HG02610 (cell line): ENCODE data around the gene CSTF2T.

Experiments used
- ATAC-seq: cut with Tn5 transposase; IDR thresholded peaks from one replicate; pipeline ENCODE4 v1.9.1; 2021; ENCODE audit warnings: mild to moderate bottlenecking, moderate library complexity; ENCODE audit not compliant: unreplicated experiment

Gene CSTF2T, protein sequence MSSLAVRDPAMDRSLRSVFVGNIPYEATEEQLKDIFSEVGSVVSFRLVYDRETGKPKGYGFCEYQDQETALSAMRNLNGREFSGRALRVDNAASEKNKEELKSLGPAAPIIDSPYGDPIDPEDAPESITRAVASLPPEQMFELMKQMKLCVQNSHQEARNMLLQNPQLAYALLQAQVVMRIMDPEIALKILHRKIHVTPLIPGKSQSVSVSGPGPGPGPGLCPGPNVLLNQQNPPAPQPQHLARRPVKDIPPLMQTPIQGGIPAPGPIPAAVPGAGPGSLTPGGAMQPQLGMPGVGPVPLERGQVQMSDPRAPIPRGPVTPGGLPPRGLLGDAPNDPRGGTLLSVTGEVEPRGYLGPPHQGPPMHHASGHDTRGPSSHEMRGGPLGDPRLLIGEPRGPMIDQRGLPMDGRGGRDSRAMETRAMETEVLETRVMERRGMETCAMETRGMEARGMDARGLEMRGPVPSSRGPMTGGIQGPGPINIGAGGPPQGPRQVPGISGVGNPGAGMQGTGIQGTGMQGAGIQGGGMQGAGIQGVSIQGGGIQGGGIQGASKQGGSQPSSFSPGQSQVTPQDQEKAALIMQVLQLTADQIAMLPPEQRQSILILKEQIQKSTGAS

DNA sequence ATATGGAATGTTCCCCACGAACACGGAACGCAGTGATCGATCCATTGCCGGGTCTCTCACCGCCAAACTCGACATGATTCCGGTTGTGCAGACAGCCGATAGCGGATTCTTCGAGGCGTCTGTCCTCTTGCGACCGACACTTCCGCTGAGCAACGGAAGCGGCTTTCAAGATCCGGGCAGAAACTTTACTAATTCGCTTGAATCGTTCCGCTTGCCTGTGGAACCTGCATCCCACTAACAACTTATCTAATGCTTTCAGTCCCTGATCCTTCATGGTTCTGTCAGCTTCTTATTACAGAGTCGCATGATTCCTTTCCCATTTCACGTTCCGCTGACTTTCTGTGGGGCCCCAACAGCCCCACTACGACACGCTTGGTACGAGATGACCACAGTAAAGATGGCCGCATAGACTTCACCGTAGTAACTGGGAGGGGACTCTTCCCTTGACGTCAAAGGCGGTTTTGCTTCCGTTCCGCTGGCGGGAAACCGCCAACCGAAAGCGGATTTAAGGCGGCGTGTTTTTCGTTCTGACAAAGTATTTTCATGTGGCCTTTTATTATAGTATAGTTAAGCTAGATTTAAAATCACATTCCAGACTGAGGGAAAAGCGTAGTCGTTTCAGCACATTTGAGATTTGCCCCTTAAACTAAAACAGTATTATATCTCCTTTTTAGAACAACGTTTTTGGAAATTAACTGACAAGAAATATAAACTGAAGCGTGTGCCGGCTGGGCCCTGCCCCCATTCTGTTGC, at the start of gene CSTF2T:
CSTF2T (minus strand) TSS at position 121 of the 753 bp plus-strand sequence; CDS start at position 75, 46 bp downstream.
- ATAC-seq = peak; percentile 94

DNA sequence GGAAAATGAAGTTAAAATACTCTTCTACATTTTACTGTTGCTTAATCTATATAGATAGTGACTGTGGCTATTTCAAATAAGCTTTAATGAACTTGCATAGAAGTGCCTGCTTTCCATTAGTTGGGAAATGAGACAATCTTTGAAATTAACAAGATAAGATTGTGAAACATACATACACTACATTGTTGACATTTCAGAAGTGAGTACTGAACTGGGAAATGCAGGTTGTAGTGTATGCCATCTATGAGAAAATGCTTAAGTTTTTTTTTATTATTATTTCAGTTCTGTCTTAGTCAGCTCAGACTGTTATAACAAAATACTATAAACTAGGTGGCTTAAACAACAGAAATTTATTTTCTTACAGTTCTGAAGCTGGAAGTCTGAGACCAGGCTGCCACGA, 49.6 kb upstream of the CSTF2T start:
- ATAC-seq = no peak

GRCh38 chr10:51747216-51747615, 47.8 kb upstream of the CSTF2T start:
- no peak for ATAC-seq

DNA sequence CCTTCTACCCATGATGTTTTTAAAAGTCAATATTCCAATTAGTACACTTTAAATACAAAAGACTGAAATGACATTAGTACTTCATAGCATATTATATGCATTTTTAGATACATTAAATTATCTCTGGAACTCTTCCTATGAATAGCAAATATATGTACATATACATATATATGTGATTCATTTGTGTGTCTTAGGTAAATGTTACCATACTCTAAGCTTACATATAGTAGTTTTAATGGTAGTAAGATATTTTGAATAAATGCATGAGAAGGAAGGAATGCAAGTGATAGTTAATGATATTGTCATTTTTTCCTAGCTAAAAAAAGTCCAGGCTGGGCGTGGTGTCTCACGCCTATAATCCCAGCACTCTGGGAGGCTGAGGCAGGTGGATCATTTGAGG, 46.0 kb upstream of the CSTF2T start:
- no peak for ATAC-seq

DNA sequence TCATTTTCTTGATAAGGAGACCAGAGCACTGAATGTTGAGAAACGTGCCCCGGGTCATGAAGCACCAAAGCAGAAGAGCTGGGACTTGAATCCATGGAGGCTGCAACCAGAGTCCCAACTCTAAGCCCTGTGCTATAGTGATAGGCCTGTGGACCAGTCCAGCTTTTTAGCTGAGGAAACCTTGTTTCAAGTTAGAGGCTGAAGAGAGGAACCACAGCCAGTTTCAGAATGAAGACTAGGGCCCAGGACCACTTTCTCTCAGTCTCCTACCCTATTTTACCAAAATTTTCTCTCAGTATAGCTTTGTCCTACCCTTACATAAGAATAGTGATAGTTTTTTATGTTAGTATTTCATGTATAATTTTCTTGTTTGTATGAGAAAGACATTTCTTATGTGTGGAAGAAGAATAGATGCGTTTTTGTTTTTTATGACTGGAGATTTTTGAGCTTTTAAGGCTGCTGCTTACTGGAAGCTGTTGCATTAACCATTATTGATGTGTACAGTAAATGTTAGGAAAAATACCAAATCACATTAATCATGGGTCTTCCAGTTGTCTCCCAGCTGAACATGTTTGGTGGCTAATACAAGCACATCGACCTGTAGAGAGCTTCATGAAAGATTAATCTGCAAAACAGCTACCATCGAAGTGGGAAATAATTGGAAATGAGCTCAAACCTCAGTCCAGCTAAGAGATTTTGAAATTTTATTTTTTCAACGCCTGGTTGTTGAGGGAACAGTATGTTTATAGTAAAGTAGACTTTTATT, 45.0 kb upstream of the CSTF2T start:
- ATAC-seq = peak; percentile 44

- ATAC-seq = peak; percentile 96
Observed at GRCh38 chr10:51743146-51743545, 43.8 kb upstream of the CSTF2T start.

GRCh38 chr10:51733057-51733456, 33.7 kb upstream of the CSTF2T start:
- no peak for ATAC-seq

- ATAC-seq = no peak
Observed at GRCh38 chr10:51729822-51730555, 30.6 kb upstream of the CSTF2T start.

DNA sequence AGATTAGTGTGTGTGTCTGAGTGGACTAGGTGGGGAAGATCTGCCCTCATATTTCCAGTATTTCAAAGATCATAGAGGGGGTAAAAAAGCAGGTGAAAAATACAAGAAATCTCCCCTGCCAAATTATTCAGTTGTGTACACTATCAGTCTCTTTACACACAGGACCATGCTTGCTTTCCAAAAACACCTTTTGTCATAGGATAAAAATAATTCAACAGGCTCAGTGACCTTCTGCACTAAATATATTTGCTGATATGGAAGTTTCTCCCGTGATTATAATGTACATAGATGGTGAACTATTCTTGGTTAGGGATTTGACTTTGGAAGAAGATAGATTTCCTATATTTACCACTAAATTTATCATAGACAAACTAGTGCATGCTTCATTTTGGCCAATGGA, 24.6 kb upstream of the CSTF2T start:
- no peak for ATAC-seq

- ATAC-seq = no peak
Observed at GRCh38 chr10:51718804-51719291, 19.5 kb upstream of the CSTF2T start.

DNA sequence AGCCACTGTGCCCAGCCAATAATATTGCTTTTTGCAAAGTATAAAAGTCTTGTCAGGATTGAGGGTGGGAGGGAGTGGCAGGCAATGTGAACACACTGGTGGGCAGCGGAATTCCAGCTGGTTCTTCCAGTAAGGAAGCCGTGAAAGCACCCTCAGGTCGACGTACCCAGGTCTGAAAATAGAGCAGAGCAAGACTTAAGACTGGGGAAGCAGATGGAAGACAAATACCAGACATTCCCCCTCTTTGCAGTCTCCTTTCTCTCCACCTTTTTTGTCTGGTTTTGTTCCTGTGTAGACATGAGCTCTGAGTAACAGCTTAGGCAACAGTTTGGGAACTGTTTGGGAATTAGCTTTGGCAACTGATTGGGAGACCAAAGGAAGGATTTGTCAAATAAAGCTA, 17.6 kb upstream of the CSTF2T start:
- no peak for ATAC-seq

DNA sequence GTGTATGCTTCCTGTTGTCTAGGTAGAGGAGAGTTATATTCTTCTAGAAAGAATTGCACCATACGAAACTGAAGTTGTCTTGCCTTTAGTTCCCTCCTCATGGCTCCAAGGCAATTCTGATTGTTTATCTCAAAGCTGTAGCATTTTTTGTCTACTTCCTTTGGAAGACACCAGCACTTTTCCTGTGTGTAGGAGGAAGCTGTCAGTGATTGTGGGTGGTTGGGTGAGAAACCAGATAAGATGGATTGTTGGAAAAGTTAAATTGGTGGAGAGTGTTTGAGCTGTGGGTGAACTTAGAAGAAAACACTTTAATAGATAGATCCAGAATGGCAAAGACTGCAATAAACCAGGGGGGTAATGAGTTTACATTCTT, 12.1 kb upstream of the CSTF2T start:
- no peak for ATAC-seq

DNA sequence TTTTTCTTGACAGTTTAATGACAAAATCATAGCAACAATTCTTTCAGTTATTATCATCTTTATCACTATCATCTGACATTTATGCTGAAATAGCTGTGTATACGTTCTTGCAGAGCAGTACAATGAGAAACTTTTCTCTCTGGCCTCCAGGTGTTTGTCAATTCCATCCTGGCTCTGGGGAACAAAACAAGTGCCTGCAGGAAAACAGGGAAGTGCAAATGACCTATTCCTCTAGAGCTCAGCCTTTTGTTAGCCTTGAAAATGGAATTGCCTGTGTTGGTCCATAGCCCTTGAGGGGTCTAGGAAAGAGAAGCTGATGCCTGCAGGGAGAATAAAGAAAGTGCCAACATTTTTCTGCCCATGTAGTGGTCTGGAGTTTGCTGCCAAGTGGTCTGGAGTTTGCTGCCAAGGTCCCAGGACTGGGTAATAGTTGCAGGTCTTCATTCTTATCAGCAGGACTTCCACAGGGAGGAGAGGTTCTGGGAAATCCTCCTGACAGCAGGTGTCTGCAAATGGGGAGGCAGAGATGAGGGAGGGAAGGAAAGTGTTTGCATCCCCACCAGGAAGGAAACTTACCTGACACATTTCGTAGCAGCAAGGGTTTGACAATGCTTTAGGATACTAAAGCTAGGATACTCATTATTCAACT, 10.1 kb upstream of the CSTF2T start:
- ATAC-seq = no peak

DNA sequence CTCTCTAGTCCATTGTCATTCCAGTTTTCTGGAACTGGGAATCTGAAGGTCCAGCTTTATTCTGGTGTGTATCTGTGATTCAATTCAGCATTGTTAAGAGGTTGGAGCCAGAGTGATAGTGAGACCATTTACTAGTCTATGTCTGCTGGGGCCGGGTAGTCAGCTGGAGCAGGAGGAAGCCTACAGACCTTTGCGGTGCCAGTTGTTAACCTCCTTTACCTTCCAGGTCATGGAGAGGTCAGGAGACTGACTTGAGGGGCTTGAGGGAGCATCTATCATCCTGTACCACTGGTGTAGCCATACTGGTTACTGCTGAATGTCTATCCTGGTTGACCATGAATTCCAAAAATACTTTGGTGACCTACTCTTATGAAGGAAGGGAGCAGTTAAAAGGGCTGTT, 9.2 kb upstream of the CSTF2T start:
- ATAC-seq = no peak

- no peak for ATAC-seq
Observed at GRCh38 chr10:51707821-51708424, 8.5 kb upstream of the CSTF2T start.

GRCh38 chr10:51707392-51707791, 8.0 kb upstream of the CSTF2T start:
- ATAC-seq = no peak

- no peak for ATAC-seq
Observed at GRCh38 chr10:51706225-51706624, 6.8 kb upstream of the CSTF2T start.

- no peak for ATAC-seq
Observed at GRCh38 chr10:51705774-51706173, 6.4 kb upstream of the CSTF2T start.

- no peak for ATAC-seq
Observed at GRCh38 chr10:51700228-51700817, 928 bp upstream of the CSTF2T start.
